MM.1S (cell line): Measurements from ENCODE around the gene FOXJ3.

Experiments used
- EZH2 ChIP-seq: fragments of 300-600 bp; sonication (generic); optimal IDR thresholded peaks from 2 replicates; pipeline ENCODE3; 2017; ENCODE audit warnings: low read depth, mild to moderate bottlenecking, antibody characterized with exemption, low read length, mixed read lengths
- TF ChIP-seq, protein P1 (sequence below): fragments of 300-600 bp; sonication (generic); IDR thresholded peaks from 2 replicates; pipeline ENCODE4 v1.5.1; 2016; ENCODE audit warnings: antibody characterized with exemption, low read length, mixed read lengths

DNA sequence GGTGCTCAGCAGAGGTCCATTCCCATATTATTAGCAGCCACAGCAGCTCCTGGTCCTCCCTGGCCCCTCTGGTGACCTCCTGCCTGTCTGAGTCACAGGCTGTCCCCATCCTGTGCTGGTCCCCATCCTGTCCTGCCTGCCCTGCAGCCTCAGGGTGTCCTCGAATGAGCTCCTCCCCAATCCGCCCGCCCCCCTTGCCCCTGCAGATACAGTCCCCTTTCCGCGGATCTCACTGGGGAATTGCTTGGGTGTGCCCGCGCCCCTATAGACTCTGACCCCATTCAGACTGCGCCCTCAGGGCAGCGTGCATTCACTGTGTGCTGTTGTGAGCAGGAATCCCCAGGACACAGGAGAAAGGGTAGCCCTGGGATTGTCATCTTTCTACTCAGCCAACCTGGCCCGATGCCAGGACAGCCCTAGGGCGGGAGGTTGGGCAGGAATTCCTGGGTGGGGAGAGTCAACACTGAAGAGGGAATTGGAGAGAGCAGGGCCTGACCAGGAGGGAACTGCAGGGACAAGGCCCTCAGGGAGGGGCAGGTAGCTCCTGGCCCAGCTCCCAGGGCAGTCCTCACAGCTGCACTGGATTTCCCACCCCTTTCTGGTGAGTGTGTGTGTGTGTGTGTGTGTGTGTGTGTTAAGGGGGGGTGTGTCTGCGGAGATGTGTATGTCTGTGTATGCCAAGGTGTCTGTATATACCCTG lies 169.4 kb downstream of the FOXJ3 start:
- TF ChIP-seq, protein P1, sequence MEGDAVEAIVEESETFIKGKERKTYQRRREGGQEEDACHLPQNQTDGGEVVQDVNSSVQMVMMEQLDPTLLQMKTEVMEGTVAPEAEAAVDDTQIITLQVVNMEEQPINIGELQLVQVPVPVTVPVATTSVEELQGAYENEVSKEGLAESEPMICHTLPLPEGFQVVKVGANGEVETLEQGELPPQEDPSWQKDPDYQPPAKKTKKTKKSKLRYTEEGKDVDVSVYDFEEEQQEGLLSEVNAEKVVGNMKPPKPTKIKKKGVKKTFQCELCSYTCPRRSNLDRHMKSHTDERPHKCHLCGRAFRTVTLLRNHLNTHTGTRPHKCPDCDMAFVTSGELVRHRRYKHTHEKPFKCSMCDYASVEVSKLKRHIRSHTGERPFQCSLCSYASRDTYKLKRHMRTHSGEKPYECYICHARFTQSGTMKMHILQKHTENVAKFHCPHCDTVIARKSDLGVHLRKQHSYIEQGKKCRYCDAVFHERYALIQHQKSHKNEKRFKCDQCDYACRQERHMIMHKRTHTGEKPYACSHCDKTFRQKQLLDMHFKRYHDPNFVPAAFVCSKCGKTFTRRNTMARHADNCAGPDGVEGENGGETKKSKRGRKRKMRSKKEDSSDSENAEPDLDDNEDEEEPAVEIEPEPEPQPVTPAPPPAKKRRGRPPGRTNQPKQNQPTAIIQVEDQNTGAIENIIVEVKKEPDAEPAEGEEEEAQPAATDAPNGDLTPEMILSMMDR, result no peak
- no peak for TF ChIP-seq EZH2
